ENCODE results near the gene AGBL3.

- TF ChIP-seq CTCF (IDR thresholded peaks at IDR 0.05) = no peak
- TF ChIP-seq EZH2 (IDR thresholded peaks at IDR 0.05) = no peak
These were observed 183.6 kb downstream of the AGBL3 start for GRCh38 chr7:135169964-135170273.
